Femur (tissue), 1 donor: ENCODE data around the gene UNC45B.
"Not testable (repeated sequence)": the region's sequence is repeated elsewhere in the genome, so short reads cannot be mapped to it uniquely, and the experiment has no call there.

Source experiments
- DNase-seq: peaks from one replicate; pipeline ENCODE4 v3.0.0-alpha.2; 2017

The UNC45B gene

DNA sequence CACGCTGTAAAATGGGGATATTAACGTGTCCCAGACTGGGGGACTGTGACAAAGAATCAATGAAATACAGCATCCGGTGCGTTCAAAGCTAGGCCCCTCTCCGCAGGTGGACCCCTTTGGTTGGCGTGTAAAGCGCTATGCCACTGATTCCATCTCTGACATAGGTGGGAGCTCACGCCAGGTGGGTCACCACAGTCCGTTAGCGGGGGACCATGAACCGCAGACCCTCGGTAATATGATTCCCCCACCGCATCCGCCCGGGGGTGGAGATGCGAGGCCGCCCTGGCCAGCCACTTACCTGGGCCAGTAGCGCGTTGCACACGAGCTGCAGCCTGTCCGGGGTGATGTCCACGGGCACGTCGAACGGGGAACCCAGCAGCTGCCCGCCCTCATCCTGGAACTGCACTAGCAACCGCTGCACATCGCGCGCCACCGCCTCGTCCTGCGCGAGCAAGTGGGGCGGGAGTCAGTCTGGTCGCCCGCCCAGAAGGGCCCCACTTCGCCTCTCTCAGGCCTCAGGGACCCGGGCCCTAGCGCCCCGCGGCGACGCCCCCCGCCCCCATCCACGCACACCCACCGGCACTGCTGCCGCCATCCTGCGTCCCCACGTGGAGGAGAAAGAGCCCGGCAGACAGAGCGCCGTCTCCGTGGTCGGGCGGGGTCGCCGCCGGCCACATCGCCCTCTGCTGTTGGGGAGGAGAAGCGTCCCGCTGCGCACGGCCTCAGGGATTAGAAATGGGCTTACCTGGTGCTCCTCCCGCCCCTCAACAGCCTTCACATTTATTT lies 5.7 kb upstream of the UNC45B start, which contains the start of gene NLE1:
NLE1 (minus strand) TSS at position 623 of the 786 bp plus-strand sequence; CDS start at position 595, 28 bp downstream.
- DNase-seq, result peak; percentile 88

DNA sequence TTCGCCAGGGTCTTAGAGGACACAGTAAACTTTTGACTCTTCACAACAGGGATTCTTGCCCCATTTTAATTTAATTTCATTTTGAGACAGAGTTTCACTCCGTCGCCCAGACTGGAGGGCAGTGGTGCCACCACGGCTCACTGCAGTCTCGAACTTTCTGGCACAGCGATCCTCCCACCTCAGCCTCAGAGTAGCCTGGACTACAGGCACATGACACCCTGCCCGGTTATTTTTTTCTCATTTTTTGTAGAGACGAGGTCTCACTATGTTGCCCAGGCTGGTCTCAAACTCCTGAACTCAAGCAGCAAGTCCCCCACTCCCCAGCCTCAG lies 5.2 kb upstream of the UNC45B start:
- DNase-seq, result no peak

DNA sequence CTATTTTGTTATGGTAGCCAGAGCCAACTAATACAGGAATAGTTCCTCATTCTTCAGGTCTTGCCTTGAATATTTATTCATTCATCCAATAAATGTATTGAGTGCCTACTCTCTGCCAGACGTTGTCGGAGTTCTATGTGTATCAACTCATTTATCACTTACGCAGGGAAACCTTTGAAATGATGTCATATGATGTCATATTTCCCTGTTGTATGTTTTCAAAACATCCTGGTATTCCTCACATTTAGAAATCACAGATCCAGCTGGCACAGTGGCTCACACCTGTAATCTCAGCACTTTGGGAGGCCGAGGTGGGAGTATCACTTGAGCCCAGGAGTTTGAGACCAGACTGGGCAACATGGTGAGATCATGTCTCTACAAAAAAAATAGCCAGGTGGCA lies 2.8 kb upstream of the UNC45B start:
- no peak for DNase-seq

DNA sequence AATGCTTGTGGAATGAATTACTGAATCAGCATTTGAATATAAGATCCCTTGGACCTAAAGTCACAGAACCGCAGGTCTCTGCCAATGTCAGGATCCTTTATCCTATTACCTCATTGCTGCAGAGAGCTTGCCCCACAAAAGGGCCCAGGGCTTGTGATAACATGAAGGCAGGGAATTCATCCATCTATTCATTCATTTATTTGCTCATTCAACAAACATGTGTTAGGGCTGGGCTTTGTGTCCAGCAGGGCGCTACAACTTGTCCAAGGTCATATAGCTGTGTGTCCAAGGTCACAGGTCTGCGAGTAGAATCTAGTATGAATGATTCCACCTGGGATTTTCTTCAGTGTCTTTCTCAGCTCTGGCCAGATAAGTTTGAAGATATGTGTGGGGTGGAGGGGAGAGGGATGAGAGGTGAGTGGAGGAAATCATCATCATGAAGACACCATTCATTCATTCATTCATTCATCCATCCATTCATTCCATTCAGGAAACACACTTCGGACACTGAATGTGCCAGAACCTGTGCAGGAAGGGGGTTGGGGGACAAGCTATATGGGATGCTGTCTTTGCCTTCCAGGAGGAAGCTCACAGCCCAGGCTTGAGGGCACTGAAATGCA lies 1.3 kb upstream of the UNC45B start:
- no peak for DNase-seq

DNA sequence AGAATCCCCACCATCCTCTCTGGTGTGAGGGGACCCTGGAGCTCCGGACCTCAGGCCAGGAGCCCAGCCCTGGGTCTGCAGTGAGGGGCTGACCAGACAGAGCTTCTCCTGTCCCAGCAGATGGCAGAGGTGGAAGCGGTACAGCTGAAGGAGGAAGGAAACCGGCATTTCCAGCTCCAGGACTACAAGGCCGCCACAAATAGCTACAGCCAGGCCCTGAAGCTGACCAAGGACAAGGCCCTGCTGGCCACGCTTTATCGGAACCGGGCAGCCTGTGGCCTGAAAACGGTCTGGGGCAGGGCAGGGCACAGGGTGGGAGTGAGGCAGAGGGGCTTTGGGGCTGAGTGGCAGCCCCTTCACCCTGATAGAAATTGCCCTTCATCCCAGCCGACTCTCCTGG lies 527 bp downstream of the UNC45B start:
- no peak for DNase-seq

DNA sequence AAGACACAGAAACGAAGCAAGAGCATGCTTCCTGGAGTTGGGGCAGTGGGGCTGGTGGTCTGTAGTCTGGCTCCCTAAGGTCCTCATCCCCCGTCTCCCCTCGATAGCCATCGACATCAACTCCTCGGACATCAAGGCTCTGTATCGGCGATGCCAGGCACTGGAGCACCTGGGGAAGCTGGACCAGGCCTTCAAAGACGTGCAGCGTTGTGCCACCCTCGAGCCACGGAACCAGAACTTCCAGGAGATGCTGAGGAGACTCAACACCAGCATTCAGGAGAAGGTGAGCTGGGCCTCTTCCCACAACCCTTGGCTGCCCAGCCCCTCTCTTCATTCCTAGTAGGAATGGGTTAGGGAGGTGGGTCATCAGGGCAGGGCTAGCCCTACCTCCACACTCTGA lies 2.3 kb downstream of the UNC45B start:
- DNase-seq, result no peak

DNA sequence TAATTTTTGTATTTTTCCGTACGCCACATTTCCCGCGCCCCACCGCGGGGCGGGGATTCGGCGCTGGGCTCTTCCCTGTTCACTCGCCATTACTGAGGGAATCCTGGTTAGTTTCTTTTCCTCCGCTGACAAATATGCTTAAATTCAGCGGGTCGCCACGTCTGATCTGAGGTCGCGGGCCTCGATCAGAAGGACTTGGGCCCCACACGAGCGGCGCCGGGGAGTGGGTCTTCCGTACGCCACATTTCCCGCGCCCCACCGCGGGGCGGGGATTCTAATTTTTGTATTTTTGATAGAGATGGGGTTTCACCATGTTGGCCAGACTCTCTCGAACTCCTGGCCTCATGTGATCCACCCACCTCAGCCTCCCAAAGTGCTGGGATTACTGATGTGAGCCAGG lies 3.5 kb downstream of the UNC45B start:
- DNase-seq, result not testable (repeated sequence)

DNA sequence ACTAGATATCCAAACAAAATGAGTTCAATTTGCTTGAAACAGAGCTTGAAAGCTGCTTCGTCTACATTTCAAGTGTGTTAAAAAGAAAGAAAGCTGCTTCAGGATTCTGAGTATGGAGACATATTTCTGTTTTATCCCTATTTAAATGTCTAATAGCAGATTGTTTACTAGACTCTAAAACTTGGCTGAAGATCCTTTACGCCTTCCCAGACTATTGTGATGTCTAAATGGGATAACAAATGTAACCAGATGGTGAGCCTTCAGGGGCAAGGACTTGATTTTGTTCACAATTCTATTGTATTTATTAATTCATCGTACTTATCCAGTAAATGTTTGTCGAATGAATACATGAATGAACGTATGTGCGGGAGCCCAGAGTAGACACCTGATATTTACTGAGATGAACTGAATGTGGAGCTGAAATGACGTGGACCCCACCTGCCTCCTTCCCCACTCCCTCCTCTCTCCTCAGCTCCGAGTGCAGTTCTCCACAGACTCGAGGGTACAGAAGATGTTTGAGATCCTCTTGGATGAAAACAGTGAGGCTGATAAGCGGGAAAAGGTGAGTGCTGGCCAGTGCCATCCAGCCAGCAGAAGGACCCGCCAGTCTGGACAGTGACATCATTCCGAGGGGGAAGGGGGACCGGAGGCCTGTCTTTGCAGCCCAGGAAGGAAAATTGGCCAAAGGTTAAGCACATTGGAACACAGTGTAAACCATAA lies 5.0 kb downstream of the UNC45B start:
- DNase-seq, result no peak

DNA sequence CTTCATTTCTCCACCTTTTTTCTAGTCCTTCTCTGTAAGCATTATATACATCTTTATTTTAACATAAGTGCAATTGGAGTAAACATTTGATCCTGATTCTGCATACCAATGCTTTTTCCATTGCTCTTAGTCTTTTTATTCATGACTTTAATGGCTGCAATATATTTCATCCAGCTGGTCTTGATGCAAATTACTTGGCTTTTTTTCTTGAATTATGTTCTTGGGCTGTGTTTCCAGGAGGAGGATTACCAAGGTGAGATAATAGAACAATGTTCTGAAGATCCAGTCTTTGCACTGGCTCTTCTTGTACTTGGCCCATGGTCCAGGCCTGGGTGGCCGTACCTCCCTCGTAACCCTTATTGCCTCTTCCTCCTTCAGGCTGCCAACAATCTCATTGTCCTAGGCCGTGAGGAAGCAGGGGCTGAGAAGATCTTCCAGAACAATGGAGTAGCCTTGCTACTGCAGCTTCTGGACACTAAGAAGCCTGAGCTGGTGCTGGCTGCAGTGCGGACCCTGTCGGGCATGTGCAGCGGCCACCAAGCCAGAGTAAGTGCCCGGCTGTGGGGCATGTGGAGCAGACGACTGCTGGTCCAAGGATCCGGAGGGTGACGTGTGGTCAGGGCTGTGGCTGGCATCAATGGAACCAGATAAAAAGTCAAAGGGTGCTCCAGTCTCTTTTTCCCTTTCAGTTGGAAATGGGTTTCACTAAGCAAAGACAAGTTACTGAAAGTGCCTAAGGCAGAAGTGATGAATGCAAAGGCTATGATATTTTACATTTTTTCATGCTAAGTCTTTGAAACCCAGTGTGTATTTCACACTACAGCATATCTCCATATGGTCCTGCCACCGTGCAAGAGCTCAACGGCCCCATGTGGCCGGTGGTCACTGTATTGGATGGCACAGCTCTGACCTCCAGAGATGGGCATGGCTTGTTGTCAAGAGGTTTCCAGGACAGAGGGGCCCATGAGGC lies 6.9 kb downstream of the UNC45B start:
- DNase-seq, result no peak

DNA sequence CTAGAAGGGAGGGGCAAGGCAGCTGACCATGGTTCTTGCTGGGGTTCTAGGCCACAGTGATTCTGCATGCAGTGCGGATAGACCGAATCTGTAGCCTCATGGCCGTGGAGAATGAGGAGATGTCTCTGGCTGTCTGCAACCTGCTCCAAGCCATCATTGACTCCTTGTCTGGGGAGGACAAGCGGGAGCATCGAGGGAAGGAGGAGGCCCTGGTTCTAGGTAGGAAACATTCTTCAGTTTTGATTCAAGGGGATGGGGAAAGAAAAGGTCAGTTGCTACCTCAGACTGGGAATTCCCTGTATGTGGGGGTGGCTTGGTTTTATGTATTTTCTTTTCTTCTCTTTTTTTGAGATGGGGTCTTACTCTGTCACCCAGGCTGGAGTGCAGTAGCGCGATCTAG lies 7.6 kb downstream of the UNC45B start:
- no peak for DNase-seq

DNA sequence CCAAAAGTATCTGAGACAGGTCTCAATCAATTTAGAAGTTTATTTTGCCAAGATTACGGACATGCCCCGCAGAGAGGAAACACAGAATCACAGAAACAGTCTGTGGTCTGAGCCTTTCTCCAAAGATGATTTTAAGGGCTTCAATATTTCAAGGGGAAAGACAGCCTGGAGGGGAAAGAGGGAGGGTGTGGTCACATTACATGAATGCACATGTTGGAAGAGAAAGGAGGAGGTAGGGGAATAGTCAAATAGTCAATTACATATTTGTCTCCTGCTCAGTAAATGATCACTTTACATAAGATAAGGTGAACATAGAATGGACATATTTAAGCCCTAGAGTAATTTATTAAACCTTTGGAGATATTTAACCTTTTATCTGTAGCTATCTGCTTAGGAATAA lies 12.3 kb downstream of the UNC45B start:
- no peak for DNase-seq

DNA sequence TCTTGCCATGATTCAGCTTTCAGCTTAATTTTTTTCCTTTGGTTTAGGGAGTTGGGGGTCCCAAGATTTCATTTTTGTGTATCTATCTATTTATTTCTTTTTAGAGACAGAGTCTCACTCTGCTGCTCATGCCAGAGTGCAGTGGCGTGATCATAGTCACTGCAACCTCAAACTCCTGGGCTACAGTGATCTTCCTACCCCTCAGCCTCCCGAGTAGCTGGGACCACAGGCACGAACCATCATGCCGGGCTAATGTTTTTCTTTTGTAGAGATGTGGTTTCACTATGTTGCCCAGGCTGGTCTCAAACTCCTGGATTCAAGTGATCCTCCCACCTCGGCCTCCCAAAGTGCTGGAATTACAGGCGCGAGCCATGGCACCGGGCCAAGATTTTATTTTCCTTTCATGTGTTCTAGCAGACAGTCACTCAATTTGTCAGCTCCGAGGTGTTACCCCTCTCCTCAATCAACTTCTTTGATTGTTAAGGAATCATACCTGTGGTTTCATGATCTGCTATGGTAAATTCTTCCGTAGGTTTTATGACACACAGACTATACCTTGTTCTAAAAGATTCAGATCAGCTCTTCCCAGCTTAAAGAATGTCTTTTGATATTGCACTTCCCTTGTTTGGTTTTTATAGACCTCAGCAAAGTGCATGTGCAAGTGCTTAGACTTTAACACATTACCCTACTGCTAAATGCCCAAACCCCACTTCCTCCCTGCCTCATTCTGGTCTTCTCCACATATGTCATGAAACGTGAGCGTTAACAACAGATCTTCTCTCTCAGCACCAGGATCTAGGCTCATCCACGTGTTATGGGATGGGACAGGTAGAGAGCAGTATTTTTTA lies 13.0 kb downstream of the UNC45B start:
- DNase-seq, result no peak

DNA sequence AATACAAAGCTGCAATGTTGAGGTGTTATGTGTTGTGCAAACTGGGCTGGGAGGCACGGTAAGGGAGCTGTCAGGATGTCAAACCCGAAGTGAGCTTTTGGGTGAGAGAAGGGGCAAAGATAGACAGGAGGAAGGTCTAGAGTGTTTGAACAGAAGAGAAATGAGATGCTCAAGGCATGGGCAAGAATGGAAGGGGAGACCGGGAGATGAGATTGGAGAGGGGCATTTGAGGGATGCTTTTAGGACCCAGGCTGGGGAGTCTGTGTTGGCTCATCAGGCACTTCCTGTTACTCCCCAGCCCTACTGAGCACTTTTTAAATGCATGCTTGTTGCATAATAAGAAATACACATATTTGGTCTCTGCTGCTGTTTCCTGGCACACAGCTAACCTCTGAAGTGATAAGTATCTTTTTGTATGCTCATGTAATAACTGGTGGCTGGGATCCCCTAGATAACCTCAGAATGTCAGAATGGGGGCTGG lies 13.7 kb downstream of the UNC45B start:
- DNase-seq, result no peak

DNA sequence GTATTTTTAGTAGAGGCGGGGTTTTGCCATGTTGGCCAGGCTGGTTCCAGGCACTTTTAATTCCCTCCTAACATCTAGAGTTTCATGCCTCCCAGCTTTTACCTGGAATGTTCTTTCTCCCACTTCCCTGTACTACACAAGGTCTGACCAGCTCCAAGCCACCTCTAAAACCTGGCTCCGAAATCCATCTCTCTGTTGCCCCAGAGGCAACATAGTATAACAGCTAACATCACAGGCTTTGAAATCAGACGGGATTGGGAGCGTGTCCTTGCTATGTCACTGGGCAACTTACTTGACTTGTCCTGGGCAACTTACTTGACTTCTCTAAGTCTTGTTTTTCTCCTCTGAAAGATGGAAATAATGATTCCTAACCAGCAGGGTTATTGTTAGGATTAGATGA lies 15.1 kb downstream of the UNC45B start:
- no peak for DNase-seq

DNA sequence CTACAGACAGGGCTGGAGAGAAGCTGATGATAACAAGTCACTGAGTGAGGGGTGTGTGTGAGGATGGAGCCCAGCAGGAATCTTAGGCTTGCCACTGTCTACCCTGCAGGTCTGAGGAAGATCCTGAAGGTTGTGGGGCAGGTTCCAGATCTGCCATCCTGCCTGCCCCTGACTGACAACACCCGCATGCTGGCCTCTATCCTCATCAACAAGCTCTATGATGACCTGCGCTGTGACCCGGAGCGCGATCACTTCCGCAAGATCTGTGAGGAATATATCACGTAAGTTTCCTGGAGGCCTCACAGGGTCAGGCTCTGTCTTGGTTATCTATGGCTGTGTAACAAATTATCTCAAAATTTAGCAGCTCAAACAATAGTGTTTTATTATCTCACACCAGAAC lies 16.3 kb downstream of the UNC45B start:
- no peak for DNase-seq

DNA sequence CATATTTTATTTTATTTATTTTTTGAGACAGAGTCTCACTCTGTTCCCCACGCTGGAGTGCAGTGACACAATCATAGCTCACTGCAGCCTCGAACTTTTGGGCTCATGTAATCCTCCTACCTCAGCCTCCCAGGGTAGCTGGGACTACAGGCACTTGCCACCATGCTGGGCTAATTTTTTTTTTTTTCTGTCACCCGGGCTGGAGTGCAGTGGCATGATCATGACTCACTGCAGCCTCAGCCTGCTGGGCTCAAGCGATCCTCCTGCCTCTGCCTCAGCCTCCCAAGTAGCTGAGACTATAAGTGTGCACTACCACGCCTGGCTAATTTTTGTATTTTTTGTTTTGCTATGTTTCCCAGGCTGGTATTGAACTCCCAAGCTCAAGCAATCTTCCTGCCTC lies 17.1 kb downstream of the UNC45B start:
- no peak for DNase-seq

DNA sequence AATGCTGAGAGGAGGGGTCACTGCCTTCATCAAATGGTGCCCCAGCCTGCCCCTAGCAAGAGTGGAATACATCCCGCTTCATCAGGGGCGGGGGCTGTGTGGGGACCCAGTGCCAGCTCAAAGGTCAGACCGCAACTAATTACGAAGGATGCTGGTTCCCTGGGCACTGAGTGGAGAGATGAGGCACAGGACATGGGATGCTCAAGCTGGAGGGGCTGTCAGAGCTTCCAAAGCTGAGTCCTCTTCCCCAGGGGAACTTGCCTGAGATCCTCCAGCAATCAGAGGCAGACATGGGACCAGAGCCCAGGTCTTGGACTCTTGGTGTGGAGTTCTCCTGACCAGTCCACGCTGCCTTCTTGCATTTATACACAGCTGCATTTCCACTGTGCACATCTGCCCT lies 18.9 kb downstream of the UNC45B start:
- no peak for DNase-seq

DNA sequence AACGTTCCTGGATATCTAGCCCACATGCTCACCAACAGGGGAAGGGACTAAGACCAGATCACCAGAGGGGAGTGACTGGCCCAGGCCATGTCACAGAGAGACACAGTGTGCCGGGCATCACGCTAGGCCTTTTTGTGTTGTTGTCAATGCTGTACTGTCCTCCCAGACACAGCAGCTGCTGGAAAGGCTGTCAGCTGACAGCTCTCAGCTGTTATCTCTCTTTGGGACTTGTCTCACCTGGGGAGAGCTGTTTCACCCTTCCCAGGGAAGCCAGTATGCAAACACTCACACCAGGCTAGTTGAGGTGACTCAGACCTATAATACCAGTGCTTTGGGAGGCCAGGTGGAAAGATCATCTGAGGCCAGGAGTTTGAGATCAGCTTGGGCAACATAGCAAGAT lies 19.4 kb downstream of the UNC45B start:
- no peak for DNase-seq

DNA sequence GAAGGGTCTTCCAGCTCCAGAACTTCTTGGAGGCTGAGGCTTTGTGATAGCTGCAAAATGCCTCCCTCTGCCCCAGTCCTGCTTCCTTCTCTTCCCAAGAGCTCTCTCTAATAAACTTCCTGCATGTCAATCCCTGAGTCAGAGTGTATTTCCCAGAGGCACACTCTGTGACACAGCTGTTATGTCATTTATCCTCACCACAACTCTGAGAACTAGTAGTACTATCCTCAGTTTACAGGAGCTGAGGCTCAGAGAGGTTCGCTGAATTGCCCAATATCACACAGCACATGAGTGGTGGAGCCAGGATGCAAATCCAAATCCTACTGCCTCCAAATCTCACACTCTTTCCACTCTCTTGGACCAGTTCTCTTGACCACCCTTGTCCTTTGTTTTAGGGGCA lies 20.0 kb downstream of the UNC45B start:
- no peak for DNase-seq

DNA sequence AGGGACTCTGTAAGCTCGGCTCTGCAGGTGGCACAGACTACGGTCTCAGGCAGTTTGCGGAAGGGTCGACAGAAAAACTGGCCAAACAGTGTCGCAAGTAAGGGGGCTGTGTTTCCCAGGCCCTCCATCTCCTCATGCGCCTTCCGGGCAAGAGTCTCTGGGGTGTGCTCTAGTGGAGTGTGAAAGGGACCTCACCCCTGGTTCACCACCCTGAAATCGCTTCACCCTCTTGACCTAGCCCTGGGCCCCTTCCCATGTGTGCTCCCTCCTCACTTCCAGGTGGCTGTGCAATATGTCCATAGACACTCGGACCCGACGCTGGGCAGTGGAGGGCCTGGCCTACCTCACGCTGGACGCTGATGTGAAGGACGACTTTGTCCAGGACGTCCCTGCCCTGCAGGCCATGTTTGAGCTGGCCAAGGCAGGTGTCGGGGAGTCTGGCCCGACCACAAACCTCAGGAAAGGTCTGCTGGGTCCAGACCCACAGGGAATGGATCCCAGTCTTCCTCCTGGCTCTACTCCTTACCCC lies 22.3 kb downstream of the UNC45B start:
- DNase-seq, result no peak

DNA sequence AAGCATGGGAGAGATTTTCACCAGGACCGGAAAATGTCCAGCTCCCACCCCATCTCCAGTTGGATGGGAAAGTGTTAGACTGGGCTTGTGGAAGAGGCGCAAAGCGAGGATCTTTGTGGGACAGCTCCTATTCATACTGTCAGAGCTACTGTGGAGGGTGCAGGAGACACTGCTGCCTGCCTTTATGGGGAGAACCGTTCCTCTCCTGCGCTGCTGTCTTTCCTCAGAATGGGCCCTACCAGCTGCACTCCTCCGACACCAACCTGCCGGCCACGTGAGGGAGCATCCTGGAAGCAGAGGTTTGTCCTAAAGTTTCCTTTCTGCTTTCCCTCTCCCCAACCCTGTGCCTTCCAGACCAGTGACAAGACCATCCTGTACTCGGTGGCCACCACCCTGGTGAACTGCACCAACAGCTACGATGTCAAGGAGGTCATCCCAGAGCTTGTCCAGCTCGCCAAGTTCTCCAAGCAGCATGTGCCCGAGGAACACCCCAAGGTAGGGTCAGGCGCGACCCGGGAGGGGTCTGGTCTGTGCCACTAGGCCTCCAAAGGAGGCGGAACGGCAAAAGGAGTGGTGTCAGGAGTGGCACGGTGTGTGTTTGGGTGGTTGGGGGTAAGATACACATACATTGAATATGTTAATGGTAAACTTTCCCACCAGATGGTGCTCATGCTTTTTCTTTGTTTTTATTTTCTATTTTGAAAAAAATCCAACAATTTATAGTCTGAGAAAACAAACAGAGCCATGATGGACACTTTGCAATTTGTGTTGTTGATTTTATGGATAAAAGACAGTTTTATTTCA lies 23.6 kb downstream of the UNC45B start:
- no peak for DNase-seq
